Fibroblast of gingiva (primary cell): Measurements from ENCODE around the gene SLC12A3.
"Not testable (repeated sequence)": the region's sequence is repeated elsewhere in the genome, so short reads cannot be mapped to it uniquely, and the experiment has no call there.

Experiments used
- DNase-seq: peaks from one replicate; pipeline ENCODE4 v3.0.0-alpha.2; 2011; ENCODE audit warnings: low read depth

Gene SLC12A3

DNA sequence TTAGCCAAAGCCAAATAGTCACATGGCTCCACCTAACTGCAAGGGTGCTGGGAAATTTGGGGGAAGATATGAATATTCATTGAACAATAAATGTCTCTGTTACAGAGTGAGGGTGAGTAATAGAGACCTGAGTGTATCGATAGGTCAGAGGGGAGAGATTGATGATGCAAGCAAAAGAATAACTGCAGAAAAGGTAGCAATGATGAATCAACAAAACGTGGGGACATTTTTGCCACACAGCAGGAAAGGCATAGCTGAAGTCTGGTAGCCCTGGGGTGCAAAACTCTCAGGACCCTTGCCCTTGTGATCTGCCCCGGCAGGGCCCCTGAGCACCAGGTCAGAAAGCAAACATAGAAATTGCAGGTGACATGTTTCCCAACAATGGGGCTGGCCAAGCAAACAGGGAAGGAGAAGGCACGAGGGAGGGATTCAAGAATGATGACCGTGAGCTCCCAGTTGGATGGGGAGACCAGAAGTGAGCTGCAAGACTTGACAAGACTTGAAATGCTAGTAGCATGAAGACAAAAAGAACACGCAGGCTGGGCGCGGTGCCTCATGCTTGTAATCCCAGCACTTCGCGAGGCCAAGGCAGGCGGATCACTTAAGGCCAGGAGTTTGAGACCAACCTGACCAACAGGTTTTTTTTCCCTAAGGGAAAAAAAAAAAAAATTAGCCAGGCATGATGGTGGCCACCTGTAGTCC lies 54.2 kb downstream of the SLC12A3 start:
- DNase-seq, result no peak

DNA sequence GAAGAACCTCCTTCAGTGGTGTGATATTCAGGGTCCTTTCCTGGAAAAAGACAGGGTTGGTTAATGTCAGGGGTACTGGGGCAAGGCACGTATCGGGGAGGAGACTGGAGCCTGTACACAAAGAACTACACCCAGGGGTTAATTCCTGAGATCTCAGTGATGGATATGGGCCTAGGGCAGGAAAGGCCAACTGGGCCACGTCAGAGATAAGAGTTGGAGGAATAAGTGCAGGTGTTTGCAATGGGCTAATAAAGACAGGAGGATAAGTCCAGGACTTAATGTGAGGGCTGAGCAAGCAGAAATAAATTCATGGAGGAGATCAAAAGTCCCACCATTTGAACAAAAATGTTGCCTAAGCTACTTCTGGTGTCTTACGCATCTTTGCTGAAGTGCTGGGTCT lies 56.6 kb downstream of the SLC12A3 start:
- DNase-seq, result no peak

DNA sequence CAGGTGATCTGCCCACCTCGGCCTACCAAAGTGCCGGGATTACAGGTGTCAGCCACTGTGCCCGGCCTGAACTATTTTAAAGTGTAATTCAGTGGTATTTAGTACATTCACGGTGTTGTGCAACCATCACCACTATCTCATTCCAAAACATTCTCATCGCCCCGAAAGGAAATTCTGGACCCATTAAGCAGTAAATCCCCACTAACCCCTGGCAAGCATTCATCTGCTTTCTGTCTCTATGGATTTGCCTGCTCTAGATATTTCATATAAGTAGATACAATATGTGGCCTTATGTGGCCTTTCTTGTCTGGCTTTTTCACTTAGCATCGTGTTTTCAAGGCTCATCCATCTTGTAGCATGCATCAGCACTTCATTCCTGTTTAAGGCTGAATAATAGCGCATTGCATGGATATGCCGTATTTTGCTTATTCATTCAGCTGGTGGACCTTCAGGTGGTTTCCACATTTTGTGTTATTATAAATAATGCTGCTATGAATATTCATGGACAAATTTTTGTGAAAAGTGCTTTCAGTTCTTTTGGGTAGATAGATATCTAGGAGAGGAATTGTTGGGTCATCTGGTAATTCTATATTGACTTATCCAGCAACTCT lies 58.6 kb downstream of the SLC12A3 start:
- DNase-seq, result no peak

DNA sequence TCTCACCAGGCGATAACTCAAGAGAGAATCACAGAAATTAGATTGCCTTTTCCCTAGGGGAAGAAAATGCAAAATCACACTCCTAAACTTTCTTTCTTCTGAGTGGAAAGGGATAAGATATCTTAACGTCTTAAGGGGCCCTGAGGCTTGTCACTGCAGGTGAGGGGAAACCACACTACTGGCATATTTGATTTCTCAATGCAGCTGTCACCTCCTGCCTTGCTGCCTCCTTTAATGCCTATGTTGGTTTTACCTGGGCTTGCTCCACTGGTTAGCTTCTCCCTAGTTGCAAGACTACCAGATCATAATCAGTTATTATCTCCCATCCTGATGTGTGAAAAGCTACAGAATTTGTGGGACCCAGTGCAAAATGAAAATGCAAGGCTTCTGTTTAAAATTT lies 62.5 kb downstream of the SLC12A3 start:
- DNase-seq, result no peak

DNA sequence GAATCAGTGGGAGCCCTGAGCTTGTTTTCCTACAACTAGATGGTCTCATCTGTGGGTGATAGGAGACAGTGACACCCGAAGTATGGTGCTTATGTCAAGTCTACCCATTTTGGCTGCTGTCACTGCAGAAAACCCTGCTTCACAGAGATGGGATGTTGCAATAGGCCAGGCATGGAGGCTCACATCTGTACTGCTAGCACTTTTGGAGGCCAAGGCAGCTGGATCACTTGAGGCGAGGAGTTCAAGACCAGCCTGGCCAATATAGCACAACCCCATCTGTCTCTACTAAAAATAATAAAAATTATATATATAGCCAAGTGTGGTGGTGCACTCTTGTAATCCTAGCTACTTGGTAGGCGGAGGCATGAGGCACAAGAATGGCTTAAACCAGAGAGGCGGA lies 64.6 kb downstream of the SLC12A3 start:
- no peak for DNase-seq

DNA sequence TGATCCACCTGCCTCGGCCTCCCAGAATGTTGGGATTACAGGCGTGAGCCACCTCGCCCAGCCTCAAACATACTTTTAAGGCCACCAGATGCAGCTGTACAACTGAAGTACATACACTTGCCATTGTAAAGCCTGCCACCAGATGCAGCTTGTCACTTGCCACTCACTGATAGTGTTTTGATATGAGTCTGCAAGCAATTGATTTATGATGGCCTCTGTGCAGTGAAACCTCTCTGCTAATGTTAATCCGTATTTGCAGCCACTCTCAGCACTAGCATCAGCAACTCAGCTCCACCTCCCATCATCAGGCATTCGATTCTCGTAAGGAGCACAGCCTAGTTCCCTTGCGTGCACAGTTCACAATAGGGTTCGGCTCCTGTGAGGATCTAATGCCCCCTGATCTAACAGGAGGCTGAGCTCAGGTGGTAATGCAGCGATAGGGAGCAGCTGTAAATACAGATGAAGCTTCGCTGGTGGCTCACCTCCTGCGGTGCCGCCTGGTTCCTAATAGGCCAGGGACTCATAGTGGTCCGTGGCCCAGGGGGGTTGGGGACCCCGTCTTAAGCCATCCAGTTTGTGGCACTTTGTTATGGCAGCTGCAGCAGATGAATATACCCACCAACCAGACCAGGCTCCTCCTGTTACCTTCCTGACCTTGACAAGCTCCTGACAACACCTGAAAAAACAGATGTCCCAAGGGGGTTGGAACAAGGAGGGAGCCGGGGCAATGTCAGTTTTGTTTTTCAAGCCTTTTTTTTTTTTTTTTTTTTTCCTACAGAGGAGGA lies 65.7 kb downstream of the SLC12A3 start:
- DNase-seq, result no peak

DNA sequence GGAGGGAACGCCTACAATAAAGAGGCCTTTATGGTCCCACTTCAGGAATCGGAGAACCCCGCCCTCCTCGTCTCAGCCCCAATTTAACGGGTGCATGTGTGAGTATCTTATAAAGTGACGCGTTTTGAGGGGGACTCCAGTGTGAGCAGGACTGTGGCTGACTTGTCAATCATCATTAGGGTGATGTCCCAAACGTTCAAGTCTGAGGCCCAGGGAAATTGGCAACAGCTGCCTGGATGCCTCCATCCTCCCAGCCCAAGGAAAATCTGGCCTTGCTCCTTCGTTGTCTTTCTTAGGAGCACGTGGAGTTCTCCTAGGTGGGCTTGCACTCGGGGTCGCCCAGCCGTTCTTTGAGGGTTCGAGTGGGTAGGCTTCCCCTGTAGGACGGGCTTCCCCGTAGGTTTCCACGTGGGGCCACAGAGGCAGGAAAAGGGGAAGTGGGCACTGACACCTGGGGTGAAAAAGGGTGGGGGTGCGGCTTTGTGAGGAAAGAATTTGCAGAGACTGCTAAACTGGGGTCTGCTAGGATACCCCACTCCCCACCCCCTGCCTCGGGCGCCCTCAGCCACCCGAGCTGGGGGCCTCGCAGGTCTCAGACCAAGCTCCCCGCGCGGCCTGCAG lies 66.4 kb downstream of the SLC12A3 start:
- DNase-seq, result no peak

DNA sequence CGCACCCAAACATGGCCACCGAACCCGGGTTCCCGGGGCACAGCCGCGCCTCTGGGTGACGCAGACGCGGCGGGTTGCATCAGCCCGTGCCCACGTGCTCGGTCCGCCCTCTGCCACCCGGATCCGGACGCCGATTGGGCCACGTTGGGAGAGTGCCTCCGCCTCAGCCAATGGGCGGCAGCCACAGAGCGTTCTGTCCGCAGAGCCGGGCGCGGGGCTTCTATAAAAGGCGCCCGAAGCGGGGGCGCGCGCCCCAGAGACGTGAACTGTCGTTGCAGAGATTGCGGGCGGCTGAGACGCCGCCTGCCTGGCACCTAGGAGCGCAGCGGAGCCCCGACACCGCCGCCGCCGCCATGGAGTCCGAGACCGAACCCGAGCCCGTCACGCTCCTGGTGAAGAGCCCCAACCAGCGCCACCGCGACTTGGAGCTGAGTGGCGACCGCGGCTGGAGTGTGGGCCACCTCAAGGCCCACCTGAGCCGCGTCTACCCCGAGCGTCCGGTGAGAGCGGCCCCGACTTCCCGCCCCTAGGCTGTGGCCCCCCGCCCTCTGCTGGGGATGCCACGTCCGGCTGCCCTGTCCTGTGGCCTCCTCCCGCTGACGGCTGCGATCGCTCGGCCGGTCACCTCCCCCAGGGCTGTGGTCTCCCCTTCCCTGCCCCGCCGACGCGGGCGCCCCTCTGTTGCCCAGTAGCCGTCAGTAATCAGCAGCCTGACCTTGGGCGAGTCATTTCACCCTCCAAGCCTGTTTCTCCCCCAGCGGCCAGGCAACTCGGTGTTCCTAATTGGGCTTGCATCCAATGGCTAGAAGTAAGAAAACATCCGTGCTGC lies 67.1 kb downstream of the SLC12A3 start, which contains the start of gene HERPUD1:
Gene HERPUD1 (plus strand): TSS at position 251 of the 829 bp plus-strand sequence. CDS start 103 bp downstream, at position 354.
- DNase-seq, result peak; percentile 98

DNA sequence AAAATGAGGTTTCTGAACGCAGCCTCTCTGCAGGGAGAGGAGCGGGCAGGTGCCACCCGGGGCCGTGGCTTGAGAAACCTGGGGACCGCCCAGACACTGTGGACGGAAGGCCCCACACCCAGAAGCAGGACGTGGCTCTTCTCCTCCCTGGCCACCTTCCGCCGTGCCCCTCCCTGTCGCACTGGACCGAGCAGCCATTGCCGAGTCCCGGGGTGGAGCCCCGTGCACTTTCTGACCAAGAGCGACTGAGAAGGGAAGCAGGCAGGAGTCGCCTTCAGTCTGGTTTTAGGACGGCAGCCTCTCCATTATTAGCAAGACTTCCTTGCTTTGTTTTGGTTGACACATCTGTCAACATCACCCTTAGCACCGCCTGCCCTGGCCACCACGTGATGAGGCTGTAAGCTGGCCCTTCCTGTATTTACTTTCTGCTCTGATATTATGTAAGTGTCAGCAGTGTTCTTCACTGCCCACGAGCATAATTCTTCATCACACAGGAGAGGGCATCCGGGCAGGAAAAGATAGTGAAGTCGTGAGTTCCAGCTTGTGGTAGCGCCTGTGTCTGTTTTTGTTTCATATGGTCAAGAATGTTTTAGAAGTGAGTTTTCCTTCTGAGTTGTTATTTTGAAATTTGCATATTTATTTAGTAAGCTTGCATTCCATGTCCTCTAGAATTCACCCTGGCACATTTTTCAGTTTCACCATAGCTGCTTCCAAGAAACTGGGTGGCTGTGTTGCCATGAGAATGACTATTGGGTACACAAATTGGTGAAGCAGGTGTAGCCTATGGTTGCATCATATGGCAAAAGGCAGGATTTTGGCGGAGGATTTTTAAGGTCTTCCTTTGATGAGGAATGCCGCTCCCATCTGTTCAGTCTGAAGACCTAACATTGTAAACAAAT lies 68.0 kb downstream of the SLC12A3 start:
- DNase-seq, result peak; percentile 71

DNA sequence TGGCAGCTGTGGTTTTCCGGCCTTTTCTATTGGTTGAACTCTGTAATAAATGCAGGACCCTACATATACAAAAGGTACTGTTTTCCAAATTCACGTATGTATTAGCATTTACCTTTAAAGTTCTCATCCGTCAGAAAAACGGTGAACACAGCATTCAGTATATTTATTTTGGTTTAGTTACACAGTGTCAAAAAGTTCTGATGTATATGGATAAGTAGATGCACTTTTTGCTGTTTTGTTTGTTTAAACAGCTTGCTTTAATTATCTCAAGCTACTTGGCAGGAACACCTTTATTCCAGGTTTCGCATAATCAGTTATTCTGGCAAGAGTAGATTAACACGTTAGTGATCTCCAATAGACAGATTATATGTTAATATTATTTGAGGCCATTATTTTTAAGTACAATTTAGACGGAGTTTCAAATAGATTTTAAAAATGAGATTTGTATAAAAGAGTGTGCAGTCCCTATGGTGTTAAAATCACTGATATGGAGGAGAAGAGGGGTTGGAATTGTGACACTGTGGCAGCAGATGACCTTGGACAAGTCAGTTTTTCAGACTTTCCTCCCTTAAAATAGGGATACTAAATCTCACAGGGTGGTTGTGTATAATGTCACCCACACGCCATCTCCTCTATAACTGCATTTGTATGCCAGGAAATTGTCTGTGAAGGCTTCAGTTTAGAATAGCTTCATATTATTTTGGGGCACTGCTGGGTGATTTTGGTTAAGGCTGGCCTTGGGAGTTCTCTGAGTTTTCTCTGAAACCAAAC lies 69.0 kb downstream of the SLC12A3 start:
- DNase-seq, result no peak

DNA sequence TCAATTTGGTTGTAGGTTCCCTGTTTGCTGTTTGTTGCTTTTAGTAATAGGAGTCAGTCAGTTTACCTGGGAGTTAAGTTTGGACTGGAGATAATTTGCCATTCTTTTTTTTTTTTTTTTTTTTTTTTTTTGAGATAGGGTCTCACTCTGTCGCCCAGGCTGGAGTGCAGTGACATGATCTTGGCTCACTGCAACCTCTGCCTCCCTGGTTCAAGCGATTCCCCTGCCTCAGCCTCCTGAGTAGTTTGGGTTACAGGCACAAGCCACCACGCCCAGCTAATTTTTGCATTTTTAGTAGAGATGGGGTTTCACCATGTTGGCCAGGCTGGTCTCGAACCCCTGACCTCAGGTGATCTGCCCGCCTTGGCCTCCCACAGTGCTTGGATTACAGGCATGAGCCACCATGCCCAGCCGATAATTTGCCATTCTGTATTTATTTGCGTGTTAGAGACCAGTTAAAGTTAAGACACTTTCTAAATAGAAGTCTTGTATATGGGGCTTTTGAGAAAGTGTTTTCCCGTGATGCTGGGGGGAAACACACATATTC lies 69.7 kb downstream of the SLC12A3 start:
- not testable (repeated sequence) for DNase-seq

DNA sequence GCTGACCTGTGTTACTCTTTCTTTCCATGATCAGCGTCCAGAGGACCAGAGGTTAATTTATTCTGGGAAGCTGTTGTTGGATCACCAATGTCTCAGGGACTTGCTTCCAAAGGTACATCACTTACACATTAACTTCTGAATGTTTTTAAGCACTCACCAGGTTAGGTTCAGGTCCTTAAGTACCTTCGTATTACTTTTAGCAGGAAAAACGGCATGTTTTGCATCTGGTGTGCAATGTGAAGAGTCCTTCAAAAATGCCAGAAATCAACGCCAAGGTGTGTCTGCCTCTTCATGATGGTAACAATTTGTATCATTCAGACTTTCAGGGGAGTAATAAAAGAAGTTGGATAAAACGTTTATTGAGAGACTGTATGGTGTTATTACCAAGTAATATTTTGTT lies 70.2 kb downstream of the SLC12A3 start:
- DNase-seq, result no peak

DNA sequence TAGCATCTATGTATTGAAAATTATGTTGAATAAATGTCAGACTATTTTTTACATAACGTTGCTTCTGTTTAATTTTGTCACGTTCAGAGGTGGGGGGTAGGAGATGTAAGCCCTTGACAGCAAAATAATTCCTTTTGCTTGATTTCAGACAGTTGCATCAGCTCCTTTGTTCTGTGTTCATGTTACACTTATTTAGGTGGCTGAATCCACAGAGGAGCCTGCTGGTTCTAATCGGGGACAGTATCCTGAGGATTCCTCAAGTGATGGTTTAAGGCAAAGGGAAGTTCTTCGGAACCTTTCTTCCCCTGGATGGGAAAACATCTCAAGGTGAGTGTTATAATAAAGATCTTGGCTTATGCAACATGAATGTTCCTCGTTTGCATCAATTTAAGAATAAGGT lies 71.5 kb downstream of the SLC12A3 start:
- no peak for DNase-seq

DNA sequence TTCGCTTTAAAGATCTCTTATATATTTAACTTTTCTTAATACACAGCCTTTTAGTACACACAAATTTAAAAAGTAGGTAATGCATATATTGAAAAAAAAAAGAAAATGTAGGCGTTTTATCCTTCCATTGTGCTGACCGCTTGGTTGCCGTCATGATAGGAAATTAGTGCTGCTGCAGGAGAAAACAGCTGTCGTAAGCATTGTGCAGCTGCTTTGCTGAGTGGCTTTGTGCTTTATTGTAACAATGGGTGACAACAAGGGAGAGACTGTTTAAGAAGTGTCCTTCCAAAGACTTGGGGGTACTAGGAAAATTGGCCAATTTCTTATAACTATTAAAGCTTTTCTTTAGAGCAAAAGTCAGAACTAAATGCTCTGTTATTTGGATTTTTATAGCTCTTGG lies 71.9 kb downstream of the SLC12A3 start:
- no peak for DNase-seq

DNA sequence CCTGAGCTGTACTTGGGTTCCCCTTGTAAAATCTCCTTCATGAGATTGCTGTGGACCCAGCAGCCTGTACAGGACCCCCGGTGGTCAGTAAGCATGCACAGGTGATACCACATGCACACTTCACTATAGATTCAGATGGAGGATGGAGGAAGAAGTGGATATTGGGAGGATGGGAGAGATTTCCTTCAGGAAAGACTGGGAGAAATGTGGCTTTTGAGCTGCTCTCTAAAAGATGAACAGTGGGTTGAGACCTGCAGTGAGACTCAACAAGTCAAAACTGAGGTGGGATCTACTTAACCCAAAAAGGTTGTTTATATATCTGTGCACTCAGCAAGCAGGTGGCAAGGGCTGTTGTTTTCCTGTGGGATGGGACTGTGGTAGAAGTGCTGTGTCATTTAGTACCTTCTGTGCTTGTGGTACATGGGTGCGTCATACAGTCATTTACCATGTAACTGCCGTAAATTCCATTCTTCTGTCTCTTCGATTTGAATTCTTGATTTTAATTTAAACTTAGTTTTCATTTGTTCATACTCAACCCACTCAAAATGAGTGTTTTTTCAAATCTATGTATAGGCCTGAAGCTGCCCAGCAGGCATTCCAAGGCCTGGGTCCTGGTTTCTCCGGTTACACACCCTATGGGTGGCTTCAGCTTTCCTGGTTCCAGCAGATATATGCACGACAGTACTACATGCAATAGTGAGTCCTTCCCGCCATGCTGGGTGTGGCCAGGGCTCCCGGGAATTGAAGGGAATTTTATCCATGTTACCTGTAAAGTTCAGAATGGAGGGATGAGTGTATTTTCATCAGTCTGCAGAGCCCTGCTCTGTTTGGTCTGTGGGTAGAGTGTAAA lies 73.9 kb downstream of the SLC12A3 start:
- DNase-seq, result no peak

DNA sequence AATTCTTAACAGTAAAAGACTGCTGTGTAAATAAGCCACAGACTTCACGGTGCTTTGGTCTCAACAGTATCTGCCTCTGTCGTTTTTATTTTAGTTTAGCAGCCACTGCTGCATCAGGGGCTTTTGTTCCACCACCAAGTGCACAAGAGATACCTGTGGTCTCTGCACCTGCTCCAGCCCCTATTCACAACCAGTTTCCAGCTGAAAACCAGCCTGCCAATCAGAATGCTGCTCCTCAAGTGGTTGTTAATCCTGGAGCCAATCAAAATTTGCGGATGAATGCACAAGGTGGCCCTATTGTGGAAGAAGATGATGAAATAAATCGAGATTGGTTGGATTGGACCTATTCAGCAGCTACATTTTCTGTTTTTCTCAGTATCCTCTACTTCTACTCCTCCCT lies 74.8 kb downstream of the SLC12A3 start:
- DNase-seq, result no peak

DNA sequence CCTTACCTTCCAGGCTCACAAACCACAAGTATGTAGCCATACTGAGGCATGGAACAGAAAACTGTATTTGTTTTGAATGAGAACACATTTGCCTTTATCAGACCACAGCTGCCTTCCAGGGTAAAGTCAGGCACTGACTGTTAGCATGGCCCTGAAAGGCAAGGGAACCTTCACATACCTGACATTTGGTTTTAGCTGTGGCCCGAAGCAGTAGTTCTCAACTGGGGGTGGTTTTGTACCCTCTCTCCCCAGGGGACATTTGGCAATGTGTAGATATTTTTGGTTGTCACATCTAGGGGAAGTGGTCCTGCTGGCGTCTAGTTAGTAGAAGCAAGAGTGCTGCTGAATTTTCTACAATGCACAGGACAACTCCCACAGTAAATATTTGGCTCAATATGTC lies 76.1 kb downstream of the SLC12A3 start:
- no peak for DNase-seq

DNA sequence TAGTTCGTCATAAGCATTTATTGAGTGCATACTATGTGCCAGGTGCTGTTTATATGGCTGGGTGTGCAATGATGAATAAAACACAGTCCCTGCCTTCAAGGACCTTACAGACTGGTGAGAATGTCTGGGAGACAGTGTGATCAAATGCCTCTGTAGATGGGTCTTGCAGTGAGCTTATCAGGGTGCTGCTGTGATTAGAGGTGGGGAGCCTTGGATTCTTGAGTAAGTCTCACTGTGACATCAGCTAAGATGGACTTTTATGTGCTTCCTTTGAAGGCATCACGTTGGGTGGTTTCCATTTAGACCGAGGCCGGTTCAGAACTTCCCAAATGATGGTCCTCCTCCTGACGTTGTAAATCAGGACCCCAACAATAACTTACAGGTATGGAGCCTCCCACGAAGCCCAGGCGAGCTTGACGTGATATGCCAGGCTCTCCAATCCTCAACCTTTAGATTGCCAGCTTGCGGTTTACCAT lies 76.9 kb downstream of the SLC12A3 start:
- no peak for DNase-seq
